Measurements from ENCODE around the gene MAML1. TPM values are rescaled to one million over a fixed set of nuclear protein-coding genes. Genes with fewer than 3 reads are reported as not detected.
"Not testable (repeated sequence)": the region's sequence is repeated elsewhere in the genome, so short reads cannot be mapped to it uniquely, and the experiment has no call there.

Gene MAML1
- total and polyA plus RNA-seq, 7 donors, result 4.6 to 16.0 (median 11.8) TPM

- peaks cover 52% of the 10 kb centered on the region for H3K4me1 ChIP-seq
- no peak for TF ChIP-seq CTCF (IDR thresholded peaks at IDR 0.05)
- no peak for DNase-seq
- no peaks in the 10 kb centered on the region for H3K9me3 ChIP-seq
- peak overlapping the region; percentile 94 for H3K27ac ChIP-seq
- H3K4me3 ChIP-seq, result peak overlapping the region; percentile 73
- 79 to 81% (median 80%) methylated on average over 12 of the region's 12 CpGs for WGBS, 3 donors
- no peak for ATAC-seq
- H3K27me3 ChIP-seq (ENCODE audit: insufficient read depth in 3 of 3, low read length in 2 of 3), result no peaks in the 10 kb centered on the region
- intact Hi-C loops (cut with DNase I), result loop anchor here in 1 of 2 donors (5.0 kb wide), 1 partner anchor 37 kb away; the partner anchor contains the start of gene CANX
- H3K36me3 ChIP-seq (ENCODE audit: insufficient read depth in 1 of 2, low read depth in 1 of 2), result peaks cover 4 to 27% of the 10 kb centered on the region in 2 donors
These were observed 2.0 kb downstream of the MAML1 start for GRCh38 chr5:179734536-179735164.

GRCh38 chr5:179738742-179739141 is 6.1 kb downstream of the MAML1 start:
- no peak overlapping the region for H3K27ac ChIP-seq
- intact Hi-C loops (cut with DNase I), result loop anchor here in 1 of 2 donors (1.0 kb wide), 1 partner anchor 40 kb away; no protein-coding TSS in a partner anchor
- peaks cover 46% of the 10 kb centered on the region for H3K4me1 ChIP-seq

GRCh38 chr5:179744106-179744505 is 11.5 kb downstream of the MAML1 start:
- H3K4me1 ChIP-seq; H3K27ac ChIP-seq; DNase-seq; intact Hi-C loops (cut with DNase I); H3K4me3 ChIP-seq; H3K27me3 ChIP-seq (ENCODE audit: insufficient read depth in 3 of 3, low read length in 2 of 3); H3K9me3 ChIP-seq; H3K36me3 ChIP-seq (ENCODE audit: insufficient read depth in 1 of 2, low read depth in 1 of 2); ATAC-seq: not testable (repeated sequence)
- WGBS, 3 donors, result 62 to 74% (median 65%) methylated on average over 7 of the region's 7 CpGs

More at GRCh38 chr5:179738742-179739141, 6.1 kb downstream of the MAML1 start:
- WGBS, 3 donors, result 87 to 94% (median 89%) methylated on average over 4 of the region's 4 CpGs
- Histone ChIP-seq H3K27me3 (ENCODE audit: insufficient read depth in 3 of 3, low read length in 2 of 3) (no peaks in the 10 kb centered on the region), H3K36me3 (ENCODE audit: insufficient read depth in 1 of 2, low read depth in 1 of 2) (peaks cover 2 to 11% of the 10 kb centered on the region in 2 donors), H3K9me3 (no peaks in the 10 kb centered on the region), H3K4me3 (no peak overlapping the region)
- no peak for ATAC-seq
- no peak for DNase-seq
- TF ChIP-seq CTCF (IDR thresholded peaks at IDR 0.05), result no peak

- Histone ChIP-seq H3K4me1 (peaks cover 6% of the 10 kb centered on the region), H3K9me3 (no peaks in the 10 kb centered on the region), H3K27ac (no peak overlapping the region), H3K4me3 (no peak overlapping the region), H3K36me3 (ENCODE audit: insufficient read depth in 1 of 2, low read depth in 1 of 2) (peaks cover 0 to 5% of the 10 kb centered on the region in 2 donors), H3K27me3 (ENCODE audit: insufficient read depth in 3 of 3, low read length in 2 of 3) (no peaks in the 10 kb centered on the region)
- ATAC-seq (no peak), DNase-seq (no peak)
- no peak for TF ChIP-seq CTCF (IDR thresholded peaks at IDR 0.05)
- WGBS, 3 donors, result 57 to 90% (median 75%) methylated on average over 2 of the region's 2 CpGs
- intact Hi-C loops (cut with DNase I), result no loop called here
These were observed 14.2 kb downstream of the MAML1 start for GRCh38 chr5:179746872-179747271.

- Histone ChIP-seq H3K4me3 (no peak overlapping the region), H3K9me3 (no peaks in the 10 kb centered on the region), H3K27me3 (ENCODE audit: insufficient read depth in 3 of 3, low read length in 2 of 3) (no peaks in the 10 kb centered on the region), H3K27ac (no peak overlapping the region), H3K4me1 (peaks cover 3% of the 10 kb centered on the region), H3K36me3 (ENCODE audit: insufficient read depth in 1 of 2, low read depth in 1 of 2) (peaks cover 0 to 5% of the 10 kb centered on the region in 2 donors)
- ATAC-seq, result no peak
- TF ChIP-seq CTCF (IDR thresholded peaks at IDR 0.05), result no peak
- DNase-seq, result no peak
- intact Hi-C loops (cut with DNase I), result no loop called here
- 92 to 96% (median 95%) methylated on average over 3 of the region's 3 CpGs for WGBS, 3 donors
These were observed 15.2 kb downstream of the MAML1 start for GRCh38 chr5:179747811-179748210.
